AG09309 (cell line): ENCODE results near the gene ZNF319.
A peak's percentile ranks its signal among the peaks of the same experiment; 100 is the strongest.

Experiments
- DNase-seq: peaks from one replicate; pipeline ENCODE4 v3.0.0-alpha.2; 2010; ENCODE audit warnings: low read depth
- H3K4me3 ChIP-seq: 2 replicates; pipeline ENCODE4 v1.5.1; 2011; ENCODE audit warnings: mild to moderate bottlenecking, low read depth, low read length, moderate library complexity; ENCODE audit not compliant: control insufficient read depth
- TF ChIP-seq, protein P1 (sequence below): IDR thresholded peaks from 2 replicates; pipeline ENCODE4 v1.5.1; 2011; ENCODE audit warnings: mild to moderate bottlenecking, low read depth, low read length, inconsistent platforms; ENCODE audit not compliant: insufficient read depth, control insufficient read depth; ENCODE audit errors: missing control alignments

The ZNF319 gene

DNA sequence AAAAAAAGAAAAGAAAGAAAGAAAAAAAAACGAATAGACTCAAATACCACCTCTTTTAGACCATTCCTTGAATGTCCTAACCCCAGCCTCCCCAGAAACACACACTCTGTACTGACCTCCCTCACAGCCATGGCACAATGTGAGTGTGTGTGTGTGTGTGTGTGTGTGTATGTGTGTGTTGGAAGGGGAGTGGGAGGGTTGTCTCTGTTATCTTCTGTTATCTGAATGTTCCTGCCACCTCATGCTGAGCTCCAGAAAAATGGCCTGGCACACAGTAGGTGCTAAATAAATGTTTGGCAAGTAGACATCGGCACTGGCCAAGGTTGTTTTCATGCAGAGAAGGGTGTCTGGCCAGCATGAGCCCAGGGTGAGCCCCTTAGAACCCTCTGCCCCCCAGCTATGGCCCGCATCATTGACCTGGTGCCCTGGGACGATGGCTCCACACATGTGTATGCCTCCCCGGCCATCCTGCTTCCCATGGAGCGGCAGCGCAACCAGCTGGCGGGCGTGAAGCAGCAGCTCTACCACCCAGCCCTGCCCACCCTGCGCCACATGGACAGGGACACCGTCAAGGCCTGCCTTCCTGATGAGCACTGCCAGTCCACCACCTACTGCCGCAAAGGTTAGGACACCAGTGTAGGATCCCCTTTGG is 22.9 kb downstream of the ZNF319 start:
- no peak overlapping the region for H3K4me3 ChIP-seq
- DNase-seq, result no peak
- TF ChIP-seq, protein P1, sequence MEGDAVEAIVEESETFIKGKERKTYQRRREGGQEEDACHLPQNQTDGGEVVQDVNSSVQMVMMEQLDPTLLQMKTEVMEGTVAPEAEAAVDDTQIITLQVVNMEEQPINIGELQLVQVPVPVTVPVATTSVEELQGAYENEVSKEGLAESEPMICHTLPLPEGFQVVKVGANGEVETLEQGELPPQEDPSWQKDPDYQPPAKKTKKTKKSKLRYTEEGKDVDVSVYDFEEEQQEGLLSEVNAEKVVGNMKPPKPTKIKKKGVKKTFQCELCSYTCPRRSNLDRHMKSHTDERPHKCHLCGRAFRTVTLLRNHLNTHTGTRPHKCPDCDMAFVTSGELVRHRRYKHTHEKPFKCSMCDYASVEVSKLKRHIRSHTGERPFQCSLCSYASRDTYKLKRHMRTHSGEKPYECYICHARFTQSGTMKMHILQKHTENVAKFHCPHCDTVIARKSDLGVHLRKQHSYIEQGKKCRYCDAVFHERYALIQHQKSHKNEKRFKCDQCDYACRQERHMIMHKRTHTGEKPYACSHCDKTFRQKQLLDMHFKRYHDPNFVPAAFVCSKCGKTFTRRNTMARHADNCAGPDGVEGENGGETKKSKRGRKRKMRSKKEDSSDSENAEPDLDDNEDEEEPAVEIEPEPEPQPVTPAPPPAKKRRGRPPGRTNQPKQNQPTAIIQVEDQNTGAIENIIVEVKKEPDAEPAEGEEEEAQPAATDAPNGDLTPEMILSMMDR, result peak; percentile 26

DNA sequence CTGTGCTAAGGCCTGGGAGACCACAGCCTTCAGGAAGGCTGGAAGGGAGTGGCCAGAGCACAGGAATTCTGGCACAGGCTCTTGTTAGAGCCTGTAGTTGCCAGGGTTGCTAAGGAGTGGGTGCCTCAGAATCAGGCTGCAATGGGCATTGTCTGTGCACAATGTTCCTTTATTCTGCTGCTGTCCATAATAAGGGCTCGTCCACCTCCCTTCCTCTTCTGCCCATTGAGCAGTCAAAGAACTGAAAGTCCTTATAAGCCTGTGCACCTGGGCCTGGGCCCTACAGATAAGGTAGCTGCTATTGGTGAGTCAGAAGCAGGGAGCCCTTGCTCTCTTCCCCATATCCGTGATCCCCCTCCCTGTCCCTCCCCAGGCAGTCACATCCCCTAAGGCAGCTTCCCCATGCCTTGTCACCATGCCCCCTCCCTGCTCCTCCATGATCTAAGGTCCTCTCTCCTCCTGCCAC is 24.1 kb downstream of the ZNF319 start:
- H3K4me3 ChIP-seq, result no peak overlapping the region
- TF ChIP-seq, protein P1, result no peak
- DNase-seq, result no peak

DNA sequence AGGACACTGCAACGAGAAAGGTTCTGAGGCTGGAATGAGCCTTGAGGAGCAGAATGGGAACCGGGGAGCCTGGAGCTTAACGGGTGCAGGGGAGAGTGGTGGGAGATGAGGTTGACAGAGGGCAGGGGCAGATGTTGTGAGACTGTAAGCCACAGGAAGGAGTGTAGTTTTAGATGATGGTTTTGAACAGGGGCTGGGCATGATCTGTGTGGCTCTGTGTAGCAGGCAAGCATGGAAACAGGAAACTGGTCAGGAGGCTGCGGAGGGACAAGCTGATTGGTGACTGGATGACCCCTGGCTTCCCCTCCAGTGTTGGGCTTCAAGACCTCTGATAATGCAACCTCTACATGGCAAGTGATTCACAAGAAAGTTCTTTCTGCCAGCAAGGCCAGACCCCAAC is 28.2 kb downstream of the ZNF319 start:
- DNase-seq, result no peak
- TF ChIP-seq, protein P1, result no peak
- no peak overlapping the region for H3K4me3 ChIP-seq

DNA sequence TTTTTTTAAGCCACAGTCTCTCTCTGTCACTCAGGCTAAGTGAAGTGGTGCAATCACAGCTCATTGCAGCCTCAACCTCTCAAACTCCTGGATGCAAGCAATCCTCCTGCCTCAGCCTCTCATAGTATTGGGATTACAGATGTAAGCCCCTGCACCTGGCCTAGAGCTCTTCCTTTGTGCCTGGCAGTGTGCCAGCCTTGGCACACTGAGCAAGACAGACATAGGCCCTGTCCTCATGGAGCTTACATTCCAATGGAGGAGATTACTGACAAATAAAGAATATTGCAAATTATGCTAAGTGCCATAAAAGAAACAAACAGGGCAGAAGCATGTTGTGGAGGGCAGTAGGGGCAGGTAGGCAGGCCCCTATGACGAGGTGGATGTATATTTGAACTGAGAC is 28.6 kb downstream of the ZNF319 start:
- H3K4me3 ChIP-seq, result no peak overlapping the region
- DNase-seq, result no peak
- TF ChIP-seq, protein P1, result no peak

DNA sequence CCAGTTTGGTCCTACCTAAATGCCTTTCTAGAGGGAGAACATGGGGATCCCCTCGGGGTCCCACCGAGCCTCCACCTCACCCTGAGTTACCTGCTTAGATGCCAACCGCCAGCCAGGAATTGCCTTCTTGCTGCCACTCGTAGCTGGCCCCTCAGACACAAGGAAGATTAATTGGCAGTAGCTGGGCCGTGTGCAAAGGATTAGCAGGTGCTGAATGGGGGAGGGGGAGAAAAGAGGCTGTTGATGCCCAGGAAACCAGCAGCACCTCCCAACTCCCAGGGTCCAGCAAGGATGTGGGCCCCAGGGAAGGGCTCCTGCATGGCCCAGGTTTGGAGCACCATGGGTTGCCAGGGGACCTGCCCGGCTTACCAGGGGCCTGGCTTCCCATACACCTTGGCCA is 29.5 kb downstream of the ZNF319 start, which contains the start of gene CNGB1:
TSS of gene CNGB1 (minus strand) at position 159 of the 400 bp plus-strand sequence. CDS start 3,842 bp downstream, outside the sequence.
- TF ChIP-seq, protein P1, result no peak
- DNase-seq, result no peak
- no peak within 1 kb of the TSS for H3K4me3 ChIP-seq

DNA sequence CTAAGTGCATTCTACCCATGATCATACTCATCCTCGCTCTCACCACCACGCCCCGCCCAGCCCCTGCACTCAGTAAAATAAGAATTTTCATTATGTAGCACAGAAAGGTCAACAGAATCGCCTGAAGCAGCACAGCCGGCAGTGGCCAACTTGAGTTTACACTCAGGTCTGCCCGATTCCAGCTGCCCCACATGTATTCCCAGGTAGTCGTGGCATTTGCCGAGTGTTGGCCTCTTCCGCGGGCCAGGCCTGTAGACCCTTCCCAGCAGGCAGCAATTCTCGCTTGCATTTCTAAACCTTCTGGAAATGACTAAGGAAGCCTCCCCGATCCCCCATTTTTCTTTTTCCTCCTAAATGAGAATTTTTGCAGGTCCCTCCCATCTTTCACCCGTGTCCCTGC is 30.2 kb downstream of the ZNF319 start:
- DNase-seq, result no peak
- TF ChIP-seq, protein P1, result no peak
- no peak overlapping the region for H3K4me3 ChIP-seq
